HG03175 (cell line): ENCODE data around the gene MAL.

ENCODE experiments used
- ATAC-seq: cut with Tn5 transposase; IDR thresholded peaks from one replicate; pipeline ENCODE4 v1.9.1; 2021; ENCODE audit warnings: mild to moderate bottlenecking, moderate library complexity; ENCODE audit not compliant: unreplicated experiment

MAL gene

DNA sequence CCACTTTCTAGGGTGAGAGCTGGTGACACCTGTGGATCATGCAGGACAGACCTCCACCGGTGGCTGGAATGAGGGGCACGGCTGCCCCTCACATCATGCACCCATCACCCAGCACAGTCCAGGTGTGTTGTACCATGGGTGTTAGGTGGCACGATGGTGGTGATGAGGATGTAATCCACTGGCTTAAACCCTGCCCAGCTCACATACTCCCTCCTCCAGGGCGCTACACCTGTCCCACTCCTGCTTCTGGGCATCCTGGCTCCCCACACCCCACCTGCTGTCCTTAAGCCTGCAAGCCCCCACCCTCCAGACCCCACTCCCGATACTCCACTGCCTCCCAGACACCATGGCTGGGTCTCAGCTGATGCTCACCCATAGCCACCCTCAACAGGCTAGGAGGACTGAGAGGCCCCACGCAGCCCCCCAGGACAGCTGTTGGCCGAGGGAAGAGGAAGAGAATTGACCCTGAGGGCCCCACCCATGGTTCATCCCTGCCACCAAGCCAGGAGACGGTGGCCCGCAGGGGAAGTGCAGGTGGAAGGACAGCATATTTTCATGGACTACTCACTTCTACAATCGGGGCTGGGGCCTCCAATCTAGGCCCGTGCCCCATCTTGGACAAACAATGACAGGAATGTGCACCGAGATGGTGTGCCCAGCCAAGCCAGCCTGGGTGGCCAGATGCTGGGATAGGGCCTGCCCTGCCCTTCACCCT is 34.3 kb downstream of the MAL start:
- no peak for ATAC-seq

DNA sequence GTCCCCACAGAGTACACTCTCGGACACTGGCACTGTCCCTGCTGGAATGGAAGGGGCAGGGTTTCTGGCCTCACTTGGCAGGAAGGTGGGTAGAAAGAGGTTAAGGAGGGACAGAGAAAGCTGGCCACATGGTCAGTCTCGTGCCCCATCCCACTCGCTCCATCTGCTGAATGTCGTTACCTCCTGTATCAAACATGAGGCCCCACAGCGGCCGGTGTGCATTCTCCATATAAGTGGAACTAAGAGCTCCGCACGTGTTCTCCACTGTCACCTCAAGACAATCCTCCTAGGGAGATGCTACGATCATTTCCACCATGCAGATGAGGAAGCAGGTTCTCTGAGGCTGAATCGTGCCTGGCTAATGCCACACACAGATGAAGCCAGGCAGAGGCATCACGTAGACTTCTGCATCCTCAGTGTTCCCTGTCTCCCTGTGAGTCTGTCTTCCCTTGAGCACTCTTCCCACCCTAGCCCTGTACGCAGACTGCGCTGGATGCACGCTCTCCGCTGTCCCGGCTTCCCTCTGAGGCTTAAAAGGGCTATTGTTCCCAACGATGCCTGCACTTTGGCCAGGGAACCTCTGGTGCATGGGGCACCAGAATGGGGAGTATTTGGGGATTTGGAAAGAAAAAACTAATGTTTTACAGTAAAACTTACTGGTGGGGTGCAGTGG is 35.1 kb downstream of the MAL start:
- ATAC-seq, result no peak

DNA sequence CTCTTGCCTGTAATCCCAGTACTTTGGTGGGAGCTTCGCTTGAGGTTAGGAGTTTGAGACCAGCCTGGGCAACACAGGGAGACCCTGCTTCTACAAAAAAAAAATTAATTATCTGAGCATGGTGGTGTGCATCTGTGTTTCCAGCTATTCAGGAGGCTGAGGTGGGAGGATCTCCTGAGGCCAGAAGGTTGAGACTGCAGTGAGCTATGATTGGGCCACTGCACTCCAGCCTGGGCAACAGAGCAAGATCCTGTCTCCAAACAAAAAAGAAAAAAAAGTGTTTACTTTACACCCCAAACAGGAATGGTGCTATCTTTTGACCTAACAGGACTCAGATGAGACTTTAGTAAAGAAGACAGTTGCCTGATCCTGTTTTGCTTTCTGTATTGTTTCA is 35.6 kb downstream of the MAL start:
- ATAC-seq, result no peak

GRCh38 chr2:95061601-95062183 is 36.2 kb downstream of the MAL start:
- ATAC-seq, result no peak

DNA sequence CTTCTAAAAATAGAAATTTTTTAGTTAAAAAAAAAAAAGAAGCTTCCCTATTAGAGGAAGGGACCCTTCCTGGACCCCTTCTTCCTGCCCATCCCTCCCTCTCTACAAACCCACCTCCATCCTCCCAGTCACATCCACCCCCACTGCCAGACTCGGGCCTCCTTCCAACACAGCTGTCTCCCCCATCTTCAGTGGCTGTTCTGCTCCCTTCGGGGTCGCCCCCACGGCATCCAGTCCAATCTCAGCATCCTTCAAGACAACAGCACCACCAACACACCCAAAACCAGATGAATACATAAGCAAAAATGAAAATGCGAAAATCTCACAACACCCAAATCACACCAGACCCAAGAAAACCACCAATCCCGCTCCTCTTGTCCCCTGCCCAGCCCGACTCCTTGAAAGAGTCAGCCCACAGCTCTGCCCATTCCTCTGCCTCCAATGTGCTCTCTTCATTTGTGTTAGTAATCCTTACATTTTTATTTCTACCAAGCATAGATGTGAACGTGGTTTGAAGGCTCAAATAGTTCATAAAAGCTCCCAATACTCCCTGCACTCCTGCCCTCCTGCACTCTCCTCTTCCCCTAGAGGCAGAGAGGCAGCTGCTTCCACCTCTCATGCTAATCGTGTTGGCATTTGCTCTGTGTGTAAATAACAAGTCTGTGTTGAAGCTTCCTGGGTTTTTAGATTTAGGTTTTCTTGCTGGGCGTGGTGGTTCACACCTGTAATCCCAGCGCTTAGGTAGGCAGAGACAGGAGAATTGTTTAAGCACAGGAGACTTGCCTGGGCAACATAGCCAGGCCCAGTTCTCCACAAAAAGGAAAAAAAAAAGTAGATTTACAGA is 37.0 kb downstream of the MAL start:
- ATAC-seq, result no peak

GRCh38 chr2:95063086-95063958 is 37.8 kb downstream of the MAL start:
- no peak for ATAC-seq

DNA sequence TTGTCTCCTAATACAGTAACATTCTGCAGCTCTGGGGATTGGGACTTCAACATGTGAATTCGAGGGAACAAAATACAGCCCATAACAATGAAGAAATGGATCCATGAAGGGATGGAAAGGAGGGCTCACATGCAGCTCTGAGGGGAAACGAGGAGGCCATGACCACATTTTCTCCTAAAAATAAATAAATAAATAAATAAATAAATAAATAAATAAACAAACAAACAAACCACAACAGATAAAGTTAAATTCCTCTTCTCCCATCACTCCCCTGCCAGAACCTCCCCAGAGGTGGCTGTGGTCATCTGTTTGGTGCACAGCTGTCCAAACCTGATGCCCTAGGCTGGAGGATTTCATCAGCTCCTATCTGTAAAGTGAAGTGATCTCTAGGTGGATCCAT is 42.7 kb downstream of the MAL start:
- no peak for ATAC-seq

DNA sequence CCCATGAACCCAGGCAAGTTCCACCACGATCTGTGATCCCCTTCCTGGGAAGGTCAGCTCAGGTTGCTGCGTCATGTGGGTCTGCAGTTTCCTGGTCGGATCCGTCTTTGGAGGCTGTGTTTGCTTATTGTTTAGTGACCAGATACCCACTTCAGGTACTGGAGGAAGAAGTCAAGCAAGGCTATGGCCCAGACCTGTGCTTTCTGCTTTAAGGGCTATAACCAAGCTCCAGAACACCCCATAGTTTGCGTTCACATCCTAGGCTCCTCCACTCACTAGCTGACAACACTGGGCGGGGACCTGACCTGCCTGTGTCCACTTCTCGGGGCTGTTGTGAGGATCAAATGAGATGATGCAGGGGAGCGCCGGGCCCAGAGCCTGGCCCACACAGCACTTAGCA is 44.0 kb downstream of the MAL start:
- no peak for ATAC-seq

- ATAC-seq, result no peak
Measured at GRCh38 chr2:95071856-95072255, 46.3 kb downstream of the MAL start.

GRCh38 chr2:95072424-95072823 is 46.9 kb downstream of the MAL start:
- no peak for ATAC-seq

DNA sequence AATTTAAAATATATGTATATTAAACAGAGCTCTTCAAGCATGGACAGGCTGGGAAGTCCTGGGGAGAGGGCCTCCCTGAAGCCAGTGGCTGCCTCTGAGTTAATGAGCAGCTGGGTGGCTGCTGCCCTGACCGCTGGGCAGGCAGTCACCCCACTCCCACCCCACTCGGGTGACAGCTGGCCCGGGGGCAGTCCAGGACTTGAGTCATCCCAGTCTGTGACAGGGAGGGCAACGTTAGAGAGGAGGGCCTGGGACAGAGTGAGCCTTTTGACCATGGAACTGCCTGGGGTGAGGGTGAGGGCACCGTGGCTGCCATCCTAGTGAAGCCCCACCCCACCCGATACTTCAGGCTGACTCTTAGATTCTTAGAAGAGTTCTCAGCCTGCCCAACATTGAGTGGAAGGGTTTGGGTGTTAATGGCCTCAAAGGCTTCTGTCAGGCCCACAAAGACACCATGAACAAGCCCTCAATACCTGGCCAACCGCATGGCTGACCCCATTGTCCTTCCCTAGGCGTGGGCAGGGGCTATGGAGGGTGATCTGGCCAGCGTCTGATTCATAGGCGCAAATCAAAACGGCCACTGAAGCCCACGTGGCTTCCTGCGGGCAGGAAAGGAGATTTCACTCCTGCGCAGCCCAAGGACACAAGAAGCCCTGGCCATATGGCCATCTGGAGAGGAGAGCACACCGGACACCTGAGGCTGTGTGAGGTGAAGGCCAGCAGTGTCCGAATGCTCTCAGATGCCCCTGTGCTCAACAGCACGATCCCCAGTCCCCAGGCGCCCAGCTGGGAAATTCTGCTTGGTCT is 48.6 kb downstream of the MAL start:
- no peak for ATAC-seq

- no peak for ATAC-seq
Measured at GRCh38 chr2:95074663-95075439, 49.3 kb downstream of the MAL start.

GRCh38 chr2:95075440-95076132 is 50.1 kb downstream of the MAL start:
- no peak for ATAC-seq

- ATAC-seq, result peak; percentile 85
Measured at GRCh38 chr2:95076705-95077529, 51.4 kb downstream of the MAL start.

GRCh38 chr2:95077530-95077825 is 52.0 kb downstream of the MAL start:
- peak; percentile 2 for ATAC-seq

DNA sequence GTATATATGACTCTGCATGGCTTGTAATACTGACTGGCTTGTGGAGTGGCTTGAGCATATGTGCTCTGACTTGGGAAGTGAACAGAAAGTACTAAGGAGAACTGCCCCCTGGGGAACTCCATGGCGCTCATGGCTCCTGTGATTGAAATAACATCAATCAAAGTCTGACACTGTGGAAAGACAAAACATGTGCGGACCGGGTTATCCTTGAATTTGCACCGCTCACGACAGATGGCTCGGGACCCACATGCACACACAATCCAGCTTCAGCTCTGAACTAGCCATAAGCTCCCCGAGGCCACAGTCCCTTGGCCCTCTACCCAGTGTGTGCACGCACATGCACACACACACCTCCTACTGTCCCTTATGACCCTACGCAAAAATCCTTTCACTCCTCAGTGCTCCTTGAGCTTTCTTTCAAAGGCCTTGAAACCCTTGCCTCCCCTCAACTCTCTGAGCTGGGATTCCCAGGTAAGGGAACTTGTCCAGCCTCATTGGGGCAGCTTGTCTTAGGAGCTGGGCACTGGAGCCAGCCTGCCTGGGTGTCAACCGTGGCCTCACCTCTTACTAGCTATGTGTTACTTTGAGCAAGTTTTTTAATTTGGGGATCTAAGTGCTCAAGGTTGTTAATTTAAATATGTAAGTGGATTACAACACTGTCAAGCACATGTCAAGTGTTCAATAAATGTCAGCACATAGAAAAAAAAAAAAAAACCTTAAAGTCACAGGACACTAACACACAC is 52.5 kb downstream of the MAL start:
- no peak for ATAC-seq

GRCh38 chr2:95079199-95079683 is 53.7 kb downstream of the MAL start:
- ATAC-seq, result no peak
